ENCODE data around the gene ALX4.

Gene ALX4

DNA sequence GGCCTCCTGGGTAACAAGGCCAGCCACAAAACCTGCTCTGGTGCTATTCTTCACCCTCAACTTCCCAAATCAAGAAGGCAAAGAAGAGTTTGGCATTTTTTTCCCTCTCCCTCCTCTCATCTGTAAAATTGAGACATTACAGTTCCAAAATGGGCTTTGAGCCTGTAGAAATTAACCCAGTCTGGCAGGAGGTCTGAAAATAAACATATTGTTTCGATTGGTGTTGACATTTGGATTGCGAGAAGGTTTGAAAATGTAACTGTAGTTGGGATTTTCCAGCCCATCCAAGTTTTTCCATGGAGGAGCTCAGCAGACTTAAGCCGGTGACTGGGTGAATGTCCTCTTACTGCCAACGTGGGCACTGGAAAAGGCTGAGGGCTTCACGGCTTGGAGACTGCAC, 35.0 kb upstream of the ALX4 start:
- no peaks in the 10 kb centered on the region for H3K79me2 ChIP-seq (ENCODE audit: insufficient read depth, low read length)
- H3K36me3 ChIP-seq (ENCODE audit: insufficient read depth, low read length): no peaks in the 10 kb centered on the region
- H2AFZ ChIP-seq (ENCODE audit: low read depth, low read length): no peak overlapping the region
- H3K9ac ChIP-seq (ENCODE audit: low read depth, low read length): no peak overlapping the region
- H3K27me3 ChIP-seq (ENCODE audit: insufficient read depth, low read length, poor library complexity): peaks cover 20% of the 10 kb centered on the region
- no peak overlapping the region for H3K4me3 ChIP-seq (ENCODE audit: low read depth in 1 of 2, low read length in 2 of 2)
- H4K20me1 ChIP-seq (ENCODE audit: insufficient read depth, low read length): 0 out of 2 replicates have a peak, but pooled peaks cover 2% of the 10 kb centered on the region
- no peaks in the 10 kb centered on the region for H3K4me1 ChIP-seq (ENCODE audit: insufficient read depth, low read length)
- DNase-seq (no peak), ATAC-seq (ENCODE audit: insufficient read depth, low read depth) (no peak)
- TF ChIP-seq, protein P1, sequence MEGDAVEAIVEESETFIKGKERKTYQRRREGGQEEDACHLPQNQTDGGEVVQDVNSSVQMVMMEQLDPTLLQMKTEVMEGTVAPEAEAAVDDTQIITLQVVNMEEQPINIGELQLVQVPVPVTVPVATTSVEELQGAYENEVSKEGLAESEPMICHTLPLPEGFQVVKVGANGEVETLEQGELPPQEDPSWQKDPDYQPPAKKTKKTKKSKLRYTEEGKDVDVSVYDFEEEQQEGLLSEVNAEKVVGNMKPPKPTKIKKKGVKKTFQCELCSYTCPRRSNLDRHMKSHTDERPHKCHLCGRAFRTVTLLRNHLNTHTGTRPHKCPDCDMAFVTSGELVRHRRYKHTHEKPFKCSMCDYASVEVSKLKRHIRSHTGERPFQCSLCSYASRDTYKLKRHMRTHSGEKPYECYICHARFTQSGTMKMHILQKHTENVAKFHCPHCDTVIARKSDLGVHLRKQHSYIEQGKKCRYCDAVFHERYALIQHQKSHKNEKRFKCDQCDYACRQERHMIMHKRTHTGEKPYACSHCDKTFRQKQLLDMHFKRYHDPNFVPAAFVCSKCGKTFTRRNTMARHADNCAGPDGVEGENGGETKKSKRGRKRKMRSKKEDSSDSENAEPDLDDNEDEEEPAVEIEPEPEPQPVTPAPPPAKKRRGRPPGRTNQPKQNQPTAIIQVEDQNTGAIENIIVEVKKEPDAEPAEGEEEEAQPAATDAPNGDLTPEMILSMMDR (IDR thresholded peaks at IDR 0.05; ENCODE audit: borderline replicate concordance, extremely low read depth, low read length, poor library complexity, severe bottlenecking): no peak
- TF ChIP-seq EZH2 (IDR thresholded peaks at IDR 0.05; ENCODE audit: borderline replicate concordance, low read depth, low read length, severe bottlenecking): no peak
- H3K27ac ChIP-seq (ENCODE audit: low read length): no peak overlapping the region
- no peaks in the 10 kb centered on the region for H3K9me3 ChIP-seq (ENCODE audit: insufficient read depth, low read length, severe bottlenecking)
- no peak overlapping the region for H3K4me2 ChIP-seq (ENCODE audit: insufficient read depth, low read length)

DNA sequence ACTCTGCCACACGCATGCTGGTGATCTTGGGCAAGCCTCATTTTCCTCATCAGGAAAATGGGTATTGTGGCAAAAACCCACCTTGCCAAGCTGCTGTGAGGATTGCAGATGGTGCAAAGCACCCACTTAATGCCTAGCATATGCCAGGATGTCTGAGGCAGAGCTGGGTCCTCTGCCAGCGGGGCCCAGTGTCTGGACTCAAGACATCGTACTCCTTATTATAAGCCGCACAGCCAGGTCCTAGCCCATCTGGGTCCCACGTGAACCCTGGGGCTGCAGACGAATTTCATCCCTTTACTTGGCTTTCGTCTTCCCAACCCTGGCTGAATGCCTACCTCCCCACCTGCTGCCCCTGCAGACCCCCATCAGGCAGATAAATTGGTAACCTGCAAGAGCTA, 34.5 kb upstream of the ALX4 start:
- DNase-seq: no peak
- Histone ChIP-seq H3K79me2 (ENCODE audit: insufficient read depth, low read length) (no peaks in the 10 kb centered on the region), H3K4me1 (ENCODE audit: insufficient read depth, low read length) (no peaks in the 10 kb centered on the region), H3K4me3 (ENCODE audit: low read depth in 1 of 2, low read length in 2 of 2) (no peak overlapping the region), H3K9me3 (ENCODE audit: insufficient read depth, low read length, severe bottlenecking) (no peaks in the 10 kb centered on the region), H3K9ac (ENCODE audit: low read depth, low read length) (no peak overlapping the region), H3K27me3 (ENCODE audit: insufficient read depth, low read length, poor library complexity) (peaks cover 20% of the 10 kb centered on the region), H2AFZ (ENCODE audit: low read depth, low read length) (no peak overlapping the region), H3K4me2 (ENCODE audit: insufficient read depth, low read length) (no peak overlapping the region), H4K20me1 (ENCODE audit: insufficient read depth, low read length) (0 out of 2 replicates have a peak, but pooled peaks cover 2% of the 10 kb centered on the region), H3K36me3 (ENCODE audit: insufficient read depth, low read length) (no peaks in the 10 kb centered on the region), H3K27ac (ENCODE audit: low read length) (no peak overlapping the region)
- no peak for TF ChIP-seq EZH2 (IDR thresholded peaks at IDR 0.05; ENCODE audit: borderline replicate concordance, low read depth, low read length, severe bottlenecking)
- TF ChIP-seq, protein P1 (IDR thresholded peaks at IDR 0.05; ENCODE audit: borderline replicate concordance, extremely low read depth, low read length, poor library complexity, severe bottlenecking): no peak
- ATAC-seq (ENCODE audit: insufficient read depth, low read depth): no peak

DNA sequence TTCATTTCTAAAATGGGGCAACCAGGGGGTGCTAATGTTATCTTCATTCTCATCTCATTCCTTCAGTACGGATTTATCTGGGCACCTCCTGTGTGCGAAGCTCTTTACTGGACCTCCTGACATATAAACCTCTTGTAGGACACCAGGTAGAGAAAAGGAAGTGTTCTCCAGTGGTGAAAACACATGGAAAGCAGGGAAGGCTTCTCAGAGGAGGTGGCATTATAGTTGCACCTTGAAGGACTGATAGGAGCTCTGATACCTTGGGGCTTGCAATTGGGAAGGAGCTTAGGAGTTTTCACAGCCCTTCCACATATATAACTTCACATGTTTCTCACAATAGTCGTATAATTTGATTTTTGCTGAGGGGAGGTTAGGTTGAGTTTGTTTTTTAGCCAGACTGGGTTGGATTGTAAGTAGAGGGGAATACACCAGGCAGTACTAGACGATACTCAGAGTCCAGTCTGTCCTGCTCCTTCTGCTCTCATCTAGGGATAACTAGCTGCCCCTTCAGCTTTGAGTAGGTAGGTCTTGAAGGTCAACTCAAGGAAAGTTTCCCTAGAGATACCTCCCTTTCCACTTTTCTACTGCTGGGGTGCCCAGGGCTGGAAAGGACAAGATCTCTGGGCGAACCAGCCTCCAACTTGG, 34.0 kb upstream of the ALX4 start:
- no peak overlapping the region for H3K4me3 ChIP-seq (ENCODE audit: low read depth in 1 of 2, low read length in 2 of 2)
- no peaks in the 10 kb centered on the region for H3K4me1 ChIP-seq (ENCODE audit: insufficient read depth, low read length)
- H3K79me2 ChIP-seq (ENCODE audit: insufficient read depth, low read length): no peaks in the 10 kb centered on the region
- 0 out of 2 replicates have a peak, but pooled peaks cover 2% of the 10 kb centered on the region for H4K20me1 ChIP-seq (ENCODE audit: insufficient read depth, low read length)
- H3K27me3 ChIP-seq (ENCODE audit: insufficient read depth, low read length, poor library complexity): peaks cover 20% of the 10 kb centered on the region
- no peak overlapping the region for H3K27ac ChIP-seq (ENCODE audit: low read length)
- ATAC-seq (ENCODE audit: insufficient read depth, low read depth) (no peak), DNase-seq (no peak)
- H3K4me2 ChIP-seq (ENCODE audit: insufficient read depth, low read length): no peak overlapping the region
- no peaks in the 10 kb centered on the region for H3K36me3 ChIP-seq (ENCODE audit: insufficient read depth, low read length)
- no peaks in the 10 kb centered on the region for H3K9me3 ChIP-seq (ENCODE audit: insufficient read depth, low read length, severe bottlenecking)
- TF ChIP-seq EZH2 (IDR thresholded peaks at IDR 0.05; ENCODE audit: borderline replicate concordance, low read depth, low read length, severe bottlenecking): no peak
- TF ChIP-seq, protein P1 (IDR thresholded peaks at IDR 0.05; ENCODE audit: borderline replicate concordance, extremely low read depth, low read length, poor library complexity, severe bottlenecking): no peak
- no peak overlapping the region for H2AFZ ChIP-seq (ENCODE audit: low read depth, low read length)
- H3K9ac ChIP-seq (ENCODE audit: low read depth, low read length): no peak overlapping the region

Data from DND-41 (cell line).